NCI-H2171 treated with DMSO at 0.1 percent for 48 hours (cell line): ENCODE measurements around the gene ACP5.

Source experiments
- DNase-seq: peaks from one replicate; lab custom pipeline; 2025; lab: John Stamatoyannopoulos, UW

The ACP5 gene

DNA sequence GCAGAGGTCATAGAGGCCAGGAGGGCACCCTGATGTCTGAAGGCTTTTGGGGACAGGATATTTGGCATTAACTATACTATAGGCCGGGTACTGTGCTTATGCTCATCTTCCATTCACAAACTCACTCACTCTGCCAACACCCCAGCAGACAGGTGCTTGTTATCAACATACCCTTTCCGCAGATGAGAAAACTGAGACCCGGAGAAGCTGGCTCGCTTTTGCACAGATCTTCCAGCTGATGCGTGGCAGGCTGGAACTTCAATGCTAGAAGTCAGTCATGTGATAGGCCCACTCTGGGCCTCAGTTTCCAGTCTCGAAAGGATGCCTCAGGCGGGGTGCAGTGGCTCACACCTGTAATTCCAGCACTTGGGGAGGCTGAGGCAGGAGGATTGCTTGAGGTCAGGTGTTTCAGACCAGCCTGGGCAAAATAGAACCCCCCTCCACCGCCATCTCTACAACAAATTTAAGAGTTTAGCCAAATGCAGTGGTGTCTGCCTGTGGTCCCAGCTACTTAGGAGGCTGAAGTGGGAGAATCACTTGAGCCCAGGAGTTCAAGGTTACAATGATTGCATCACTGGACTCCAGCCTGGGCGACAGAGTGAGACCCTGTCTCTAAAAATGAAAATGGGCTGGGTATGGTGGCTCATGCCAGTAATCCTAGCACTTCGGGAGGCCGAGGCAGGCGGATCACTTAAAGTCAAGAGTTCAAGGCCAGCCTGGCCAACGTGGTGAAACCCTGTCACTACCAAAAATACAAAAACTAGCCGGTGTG lies 29.3 kb downstream of the ACP5 start:
- DNase-seq, result no peak

DNA sequence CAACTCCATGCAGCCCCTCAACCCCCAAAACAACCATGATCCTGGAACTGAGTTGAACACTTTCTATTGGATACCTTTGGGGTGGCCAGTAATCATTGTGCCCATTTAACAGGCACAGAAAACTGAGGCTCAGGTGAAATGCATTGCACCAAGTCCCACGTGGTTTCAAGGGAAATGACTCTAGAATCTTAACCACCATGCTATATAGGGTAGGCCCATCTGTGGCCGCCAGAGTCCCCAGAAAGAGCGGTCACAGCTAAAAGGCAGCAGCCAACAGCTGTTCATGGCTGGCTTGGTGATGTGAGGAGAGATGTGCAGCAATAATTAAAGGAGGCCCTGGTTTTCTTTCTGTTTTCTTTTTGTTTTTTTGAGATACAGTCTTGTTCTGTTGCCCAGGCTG lies 36.2 kb downstream of the ACP5 start:
- DNase-seq, result no peak

DNA sequence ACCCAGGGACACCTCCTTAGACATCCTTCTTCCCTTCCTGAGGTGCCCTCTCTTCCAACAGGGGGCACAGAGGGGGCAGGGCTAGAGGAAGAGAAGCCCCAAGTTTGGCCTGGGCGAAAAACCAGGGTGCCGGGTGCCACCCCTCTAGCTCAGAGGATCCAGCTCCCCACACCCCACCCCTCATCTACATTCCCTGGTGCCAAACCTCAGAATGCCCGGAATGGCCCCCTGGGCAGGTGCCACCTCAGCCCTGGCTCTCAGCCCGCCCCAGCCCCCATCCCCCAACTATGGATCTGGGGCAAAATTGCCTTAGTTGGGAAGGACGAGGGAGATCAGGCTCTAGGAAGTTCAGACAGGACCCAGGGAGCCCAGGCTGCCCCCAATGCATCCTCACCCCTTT lies 36.8 kb downstream of the ACP5 start:
- no peak for DNase-seq

DNA sequence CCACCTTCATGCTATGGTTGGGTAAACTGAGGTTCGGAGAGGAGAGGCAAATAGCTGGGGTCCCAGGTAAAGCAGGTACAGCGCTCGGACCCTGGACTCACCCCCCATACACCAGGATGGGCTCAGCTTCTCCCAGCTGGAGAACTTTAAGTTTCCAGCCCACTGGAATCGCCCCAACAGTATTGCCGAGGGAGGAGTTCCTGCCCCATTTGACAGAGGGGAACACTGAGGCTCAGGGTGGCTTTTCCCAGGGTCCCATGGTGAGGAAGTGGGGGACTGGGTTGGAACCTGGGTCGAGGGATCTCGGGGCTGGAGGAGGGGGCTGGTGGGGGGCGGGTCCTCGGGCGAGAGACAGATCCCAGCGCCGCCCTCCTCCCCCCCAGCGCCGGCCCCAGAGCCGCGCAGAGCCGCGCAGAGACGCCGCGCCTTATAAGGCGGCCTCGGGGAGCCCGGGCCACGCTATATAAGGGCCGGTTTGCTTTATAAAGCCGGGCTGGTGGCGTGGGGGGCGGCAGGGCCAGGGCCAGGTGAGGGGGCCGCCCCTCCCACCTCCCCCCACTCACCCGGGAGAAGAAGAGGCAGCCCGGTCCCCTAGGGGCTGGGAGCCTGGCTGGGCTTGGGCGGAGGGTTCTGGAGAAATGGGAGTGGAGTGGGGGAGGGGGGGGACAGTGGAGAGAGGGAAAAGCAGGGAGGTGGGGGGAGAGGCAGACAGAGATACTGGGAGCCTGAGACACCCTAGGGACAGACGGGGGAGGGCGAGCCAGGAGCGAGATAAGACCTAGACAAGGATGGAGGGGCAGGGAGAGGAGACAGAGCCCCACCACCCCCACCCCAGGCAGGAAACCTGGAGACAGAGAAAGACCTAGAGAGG lies 37.7 kb downstream of the ACP5 start:
- peak; percentile 12 for DNase-seq

DNA sequence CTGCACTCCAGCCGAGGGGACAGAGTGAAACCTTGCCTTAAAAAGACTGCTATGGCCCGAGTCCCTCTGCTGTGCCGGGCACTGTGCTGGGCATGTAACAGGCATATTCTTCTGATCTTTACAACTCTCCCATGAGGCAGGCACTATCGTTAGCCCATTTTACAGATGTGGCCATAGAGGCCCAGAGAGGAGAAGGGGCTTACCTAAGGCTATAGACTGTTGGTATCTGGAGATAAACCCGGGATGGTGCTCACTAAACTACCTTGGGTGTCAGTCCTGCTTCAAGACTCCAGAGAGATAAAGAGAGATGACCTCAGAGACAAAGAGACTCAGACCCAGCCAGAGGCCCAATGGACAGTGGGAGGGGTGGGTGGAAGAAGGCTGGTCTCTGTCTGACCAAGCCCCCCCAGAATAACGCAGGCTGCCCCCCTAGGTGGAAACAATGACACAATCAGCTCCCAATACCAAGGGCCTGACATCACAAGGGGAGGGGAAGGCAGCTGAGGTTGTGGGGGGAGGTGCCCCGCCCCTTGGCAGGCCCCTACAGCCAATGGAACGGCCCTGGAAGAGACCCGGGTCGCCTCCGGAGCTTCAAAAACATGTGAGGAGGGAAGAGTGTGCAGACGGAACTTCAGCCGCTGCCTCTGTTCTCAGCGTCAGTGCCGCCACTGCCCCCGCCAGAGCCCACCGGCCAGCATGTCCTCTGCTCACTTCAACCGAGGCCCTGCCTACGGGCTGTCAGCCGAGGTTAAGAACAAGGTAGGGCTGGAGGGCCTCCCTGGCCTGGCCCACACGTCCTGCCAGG lies 39.0 kb downstream of the ACP5 start, which contains the start of gene CNN1:
Gene CNN1 (plus strand): TSS at position 620 of the 805 bp plus-strand sequence. CDS start 77 bp downstream, at position 697.
- DNase-seq, result no peak

DNA sequence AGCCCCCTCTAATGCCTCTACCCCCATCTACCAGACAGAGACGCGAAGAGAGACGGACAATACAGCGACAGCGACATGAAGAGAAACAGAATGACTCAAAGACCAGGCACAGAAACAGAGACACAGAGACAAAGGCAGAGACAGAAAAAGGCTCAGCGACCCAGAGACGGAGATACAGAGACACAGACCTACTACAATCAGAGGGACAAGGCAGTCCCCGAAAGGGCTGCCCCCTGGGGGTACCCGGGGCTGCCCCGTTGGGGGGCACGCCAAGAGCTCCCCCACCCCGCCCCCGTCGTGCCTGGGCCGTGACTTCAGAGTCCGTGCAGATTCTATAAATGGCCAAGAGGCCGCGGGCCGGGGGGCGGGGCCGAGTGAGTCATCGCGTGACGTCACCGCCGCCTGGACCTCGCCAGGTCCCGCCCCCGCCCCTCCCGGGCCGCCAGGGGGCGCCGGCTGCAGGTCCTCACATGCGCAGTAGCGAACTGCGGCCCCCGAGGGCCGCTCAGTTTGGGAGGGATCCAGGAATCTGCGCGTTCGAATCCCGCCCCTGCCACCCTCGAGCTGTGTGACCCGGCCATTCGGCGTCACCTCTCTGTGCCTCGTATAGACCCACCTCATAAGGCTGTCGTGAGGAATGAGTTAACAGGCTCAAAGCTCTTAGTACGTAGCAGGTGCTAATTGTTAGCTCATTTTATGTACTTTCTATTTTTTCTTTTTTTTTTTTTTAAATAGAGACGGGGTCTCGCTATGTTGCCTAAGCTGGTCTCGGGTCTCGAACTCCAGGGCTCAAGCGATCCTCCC lies 41.5 kb downstream of the ACP5 start:
- peak; percentile 54 for DNase-seq

DNA sequence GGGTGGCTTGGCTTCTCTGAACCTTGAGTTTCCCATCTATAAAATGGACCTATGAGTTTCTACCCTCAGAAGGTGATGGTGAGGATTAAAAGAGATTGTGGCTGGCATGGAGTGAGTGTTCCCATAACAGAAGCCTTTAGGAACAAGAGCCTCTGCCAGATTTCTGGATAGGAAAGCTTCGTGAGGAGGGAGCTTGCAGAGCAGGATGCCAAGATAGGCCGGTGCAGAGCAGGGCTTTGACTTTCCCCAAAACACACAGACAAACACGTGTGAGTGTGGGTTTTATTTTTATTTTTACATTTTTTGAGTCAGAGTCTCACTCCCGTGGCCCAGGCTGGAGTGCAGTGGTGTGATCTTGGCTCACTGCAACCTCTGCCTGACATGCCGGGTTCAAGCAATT lies 42.5 kb downstream of the ACP5 start:
- DNase-seq, result no peak

DNA sequence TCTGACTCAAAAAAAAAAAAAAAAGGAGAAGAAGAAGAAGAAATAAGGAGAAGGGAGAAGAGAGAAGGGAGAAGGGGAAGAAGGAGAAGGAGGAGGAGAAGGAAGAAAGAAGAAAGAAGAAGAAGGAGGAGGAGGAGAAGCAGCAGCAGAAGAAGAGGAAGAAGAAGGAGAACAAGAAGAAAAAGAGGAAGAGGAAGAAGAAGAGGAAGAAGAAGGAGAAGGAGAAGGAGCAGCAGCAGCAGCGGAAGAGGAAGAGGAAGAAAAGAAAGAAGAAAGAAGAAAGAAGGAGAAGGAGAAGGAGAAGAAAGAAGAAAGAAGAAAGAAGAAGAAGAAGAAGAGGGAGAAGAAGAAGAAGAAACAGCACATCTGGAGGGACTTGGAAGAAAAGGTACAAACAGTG lies 42.9 kb downstream of the ACP5 start:
- no peak for DNase-seq

DNA sequence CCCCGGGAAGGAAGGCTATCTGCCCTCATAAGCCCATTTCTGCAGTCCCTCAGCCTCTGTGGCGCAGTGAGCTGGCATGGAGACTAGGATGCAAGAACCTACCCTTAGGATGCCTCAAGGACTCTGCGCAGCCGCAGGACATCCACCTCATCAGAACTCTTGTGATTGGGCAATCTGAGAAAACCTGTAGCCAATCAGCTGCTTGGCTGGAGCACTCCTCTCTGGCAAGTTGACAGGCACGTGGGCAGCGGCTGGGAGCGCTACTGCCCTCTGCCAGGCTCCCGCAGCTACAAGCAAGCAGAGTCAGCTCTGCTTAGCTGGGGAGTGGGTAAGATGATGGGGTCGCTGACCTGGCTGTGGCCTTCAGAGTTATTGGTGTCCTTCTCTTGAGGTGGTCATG lies 47.0 kb downstream of the ACP5 start:
- peak; percentile 90 for DNase-seq

DNA sequence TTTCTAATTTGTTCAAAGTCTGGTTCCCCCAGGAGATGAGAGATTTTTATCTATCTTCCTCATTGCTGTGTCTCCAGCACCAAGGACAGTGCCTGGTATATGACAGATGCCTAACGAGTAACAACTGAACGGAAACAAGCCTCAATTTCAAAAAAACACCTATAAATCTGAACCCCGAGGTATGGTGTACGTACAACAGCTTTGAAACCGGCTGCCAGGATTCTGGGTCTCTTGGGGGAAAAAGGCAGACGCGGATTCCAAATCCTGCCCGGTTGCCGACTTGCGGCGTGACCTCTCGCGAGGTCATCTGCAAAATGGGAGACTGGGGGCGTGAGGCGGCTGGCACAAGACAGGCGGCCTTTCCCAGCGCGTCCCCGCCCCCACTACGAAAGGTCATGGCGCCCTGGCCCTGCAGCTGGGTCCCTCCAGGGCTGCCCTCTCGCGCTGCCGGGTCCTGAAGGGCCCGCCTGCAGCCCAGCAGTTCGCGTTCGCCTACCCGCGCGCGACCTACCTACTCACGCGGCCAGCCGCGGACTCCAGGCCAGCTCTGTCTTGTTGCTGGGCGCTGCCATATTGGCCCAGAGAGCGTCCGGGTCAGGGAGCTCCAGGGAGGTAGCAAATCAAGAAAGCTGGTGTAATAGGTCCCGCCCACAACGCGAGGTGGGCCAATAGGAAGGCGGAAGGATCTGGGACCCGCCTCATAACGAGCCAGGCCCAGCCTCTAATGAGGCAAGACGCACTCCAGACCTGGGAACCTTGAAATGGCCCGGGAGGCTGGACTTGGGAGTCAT lies 48.7 kb downstream of the ACP5 start, which contains the start of gene ECSIT:
Gene ECSIT (minus strand): TSS at position 584 of the 791 bp plus-strand sequence. CDS start 9,964 bp downstream, outside the sequence.
- peak; percentile 97 for DNase-seq
